Gastroesophageal sphincter (tissue), 4 donors: ENCODE measurements around the gene BTBD7. TPM values are rescaled to one million over a fixed set of nuclear protein-coding genes. Genes with fewer than 3 reads are reported as not detected.

Experiments
- ATAC-seq: fragments of 150-250 bp; one replicate; pipeline ENCODE4 v1.9.1; 2016; ENCODE audit warnings: mild to moderate bottlenecking, moderate library complexity
- H3K27ac ChIP-seq, 4 donors: fragments of 200-600 bp; sonication (generic) in 3 of 4; 1 replicate in 3 of 4; 2 replicates in 1 of 4; pipeline ENCODE4 v1.5.1; 2016 to 2019
- H3K27me3 ChIP-seq: fragments of 200-600 bp; sonication (generic); one replicate; pipeline ENCODE4 v1.5.1; 2019
- H3K36me3 ChIP-seq, 2 donors: fragments of 200-600 bp; sonication (generic); one replicate each; pipeline ENCODE4 v1.5.1; 2019; ENCODE audit warnings: control low read depth in 1 of 2
- H3K4me1 ChIP-seq, 3 donors: fragments of 200-600 bp; sonication (generic); 1 replicate in 2 of 3; 2 replicates in 1 of 3; pipeline ENCODE4 v1.5.1; 2016 to 2019; ENCODE audit warnings: control low read depth in 2 of 3
- H3K4me3 ChIP-seq, 2 donors: fragments of 200-600 bp; sonication (generic); one replicate each; pipeline ENCODE4 v1.5.1; 2019; ENCODE audit warnings: mild to moderate bottlenecking in 1 of 2, moderate library complexity in 1 of 2
- H3K9me3 ChIP-seq, 3 donors: fragments of 200-600 bp; sonication (generic); one replicate each; pipeline ENCODE4 v1.5.1; 2017 to 2019; ENCODE audit warnings: control low read depth in 2 of 3
- CTCF ChIP-seq, 4 experiments: fragments of 200-600 bp in 2 of 4; fragments of 450-650 bp in 2 of 4; sonication (generic) in 1 of 4; IDR thresholded peaks; one replicate each; pipeline ENCODE4 v1.5.1; 2017 to 2019; ENCODE audit warnings: antibody characterized with exemption in 4 of 4, mild to moderate bottlenecking in 2 of 4, moderate library complexity in 2 of 4
- EP300 ChIP-seq: sonication (generic); formaldehyde crosslinking; IDR thresholded peaks from one replicate; pipeline ENCODE4 v1.6.1; 2017; ENCODE audit warnings: antibody characterized with exemption, mild to moderate bottlenecking
- POLR2A ChIP-seq, 2 donors: fragments of 450-650 bp; IDR thresholded peaks; one replicate each; pipeline ENCODE4 v1.6.1; 2017; ENCODE audit warnings: antibody characterized with exemption in 2 of 2, mild to moderate bottlenecking in 2 of 2, moderate library complexity in 1 of 2
- POLR2AphosphoS5 ChIP-seq: sonication (generic); formaldehyde crosslinking; IDR thresholded peaks from one replicate; pipeline ENCODE4 v1.6.1; 2017; ENCODE audit warnings: antibody characterized with exemption
- WGBS, 2 donors: methylation state at CpG; one replicate each; pipeline ENCODE4 v1.1.5; 2018; ENCODE audit warnings: low coverage in 1 of 2; 5-methylcytosine and 5-hydroxymethylcytosine counted together
- total RNA-seq, 4 donors: library from RNA; depleted of rRNA; stranded (reverse); fragments of >200 nt; gene quantifications; one replicate each; pipeline ENCODE4 v1.1.0, GENCODE V29; 2016

BTBD7 gene
- total RNA-seq, 4 donors from 2014 or later: 29.9 to 35.6 (median 33.0) TPM

DNA sequence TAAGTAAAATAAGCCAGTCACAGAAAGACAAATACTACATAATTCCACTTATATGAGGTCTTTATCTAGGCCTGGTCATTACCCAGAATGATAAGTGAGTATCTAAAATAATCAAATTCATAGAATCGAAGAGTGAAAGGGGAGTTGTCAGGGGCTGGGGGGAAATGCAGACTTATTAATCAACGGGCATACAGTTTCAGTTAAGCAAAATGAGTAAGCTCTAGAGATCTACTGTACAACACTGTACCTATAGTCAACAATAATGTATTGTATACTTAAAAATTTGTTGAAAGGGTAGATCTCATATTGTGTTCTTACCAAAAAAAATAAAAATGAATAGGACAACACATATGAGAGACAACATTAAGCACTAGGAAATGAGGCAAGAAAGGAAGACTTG, 13.3 kb downstream of the BTBD7 start:
- H3K4me3 ChIP-seq: no peak overlapping the region
- no peak overlapping the region for H3K27ac ChIP-seq
- TF ChIP-seq EP300: no peak
- no peak for TF ChIP-seq POLR2A (IDR thresholded peaks at IDR 0.05)
- TF ChIP-seq CTCF (IDR thresholded peaks at IDR 0.05): no peak
- no peak for TF ChIP-seq POLR2AphosphoS5
- H3K9me3 ChIP-seq: no peaks in the 10 kb centered on the region
- H3K4me1 ChIP-seq: peaks cover 0 to 52% (median 3%) of the 10 kb centered on the region in 3 donors
- WGBS, 2 donors: 92% methylated on average over 2 of the region's 2 CpGs; no CpG with 5 or more reads in 1 of the 2 donors
- no peaks in the 10 kb centered on the region for H3K27me3 ChIP-seq
- no peaks in the 10 kb centered on the region for H3K36me3 ChIP-seq
- ATAC-seq: no peak

- no peak for ATAC-seq
- Histone ChIP-seq H3K4me1 (peaks cover 0 to 52% (median 3%) of the 10 kb centered on the region in 3 donors), H3K27me3 (no peaks in the 10 kb centered on the region), H3K36me3 (no peaks in the 10 kb centered on the region), H3K4me3 (no peak overlapping the region), H3K27ac (no peak overlapping the region), H3K9me3 (no peaks in the 10 kb centered on the region)
- 75 to 80% methylated on average over 1 to 2 of the region's 5 CpGs for WGBS, 2 donors
- TF ChIP-seq CTCF (IDR thresholded peaks at IDR 0.05): no peak
- TF ChIP-seq EP300: no peak
- no peak for TF ChIP-seq POLR2A (IDR thresholded peaks at IDR 0.05)
- no peak for TF ChIP-seq POLR2AphosphoS5
Observed at GRCh38 chr14:93318927-93319326, 13.9 kb downstream of the BTBD7 start.

DNA sequence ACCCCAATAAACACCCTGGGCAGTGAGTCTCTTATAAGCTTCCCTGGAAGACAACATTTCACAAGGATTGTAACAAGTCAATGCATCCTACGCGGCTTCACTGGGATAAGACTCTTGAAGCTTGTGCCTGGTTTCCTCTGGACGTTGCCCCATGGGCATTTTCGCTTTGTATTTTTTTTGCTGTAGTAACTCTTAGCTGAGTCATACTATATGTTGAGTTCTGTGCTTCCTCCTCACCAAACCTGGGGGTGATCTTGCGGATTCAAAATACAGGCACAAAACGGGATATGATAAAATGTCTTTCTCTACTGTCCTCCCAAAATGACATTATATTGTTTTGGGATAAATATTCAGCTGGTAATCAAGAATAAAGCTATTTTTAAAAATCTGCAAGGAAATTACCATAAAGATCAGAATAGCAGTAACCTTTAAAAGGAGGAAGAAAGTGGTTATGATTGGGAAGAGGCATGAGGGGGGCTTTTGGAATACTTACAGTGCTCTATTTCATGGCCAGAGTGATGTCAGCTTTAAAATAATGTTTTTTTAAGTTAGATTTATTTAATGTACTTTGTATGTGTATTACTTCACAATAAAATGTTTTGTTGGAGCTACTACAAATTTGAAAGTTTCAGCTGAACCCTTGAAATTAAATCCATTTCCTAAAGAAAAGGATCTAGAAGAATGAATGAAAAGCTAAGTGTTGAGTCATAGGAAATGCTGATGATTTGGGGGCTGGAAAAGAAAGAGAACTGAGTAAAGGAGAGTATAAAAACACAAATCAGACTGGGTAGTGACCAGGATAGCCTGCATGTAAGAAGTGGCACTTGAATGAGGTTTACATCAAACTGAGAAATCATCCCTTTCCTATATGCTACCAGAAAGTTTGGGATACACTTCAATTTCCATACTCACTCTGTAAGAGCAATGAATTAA, 14.7 kb downstream of the BTBD7 start:
- H3K9me3 ChIP-seq: no peaks in the 10 kb centered on the region
- H3K27ac ChIP-seq: no peak overlapping the region
- no peak for TF ChIP-seq CTCF (IDR thresholded peaks at IDR 0.05)
- no peak for TF ChIP-seq POLR2A (IDR thresholded peaks at IDR 0.05)
- no peak for TF ChIP-seq POLR2AphosphoS5
- TF ChIP-seq EP300: no peak
- ATAC-seq: no peak
- peaks cover 0 to 50% (median 3%) of the 10 kb centered on the region in 3 donors for H3K4me1 ChIP-seq
- no peak overlapping the region for H3K4me3 ChIP-seq
- H3K27me3 ChIP-seq: no peaks in the 10 kb centered on the region
- no peaks in the 10 kb centered on the region for H3K36me3 ChIP-seq
- 51 to 72% methylated on average over 6 of the region's 6 CpGs for WGBS, 2 donors

- 38 to 77% methylated on average over 1 to 7 of the region's 7 CpGs for WGBS, 2 donors
- Histone ChIP-seq H3K4me1 (peaks cover 0 to 53% (median 3%) of the 10 kb centered on the region in 3 donors), H3K4me3 (no peak overlapping the region), H3K36me3 (no peaks in the 10 kb centered on the region), H3K27me3 (no peaks in the 10 kb centered on the region), H3K9me3 (no peaks in the 10 kb centered on the region), H3K27ac (no peak overlapping the region)
- no peak for TF ChIP-seq EP300
- TF ChIP-seq POLR2AphosphoS5: no peak
- TF ChIP-seq POLR2A (IDR thresholded peaks at IDR 0.05): no peak
- no peak for TF ChIP-seq CTCF (IDR thresholded peaks at IDR 0.05)
- no peak for ATAC-seq
Observed at GRCh38 chr14:93317210-93317874, 15.5 kb downstream of the BTBD7 start.
